ENCODE data around the gene ING5.

ING5 gene

GRCh38 chr2:241689306-241689705 is 12.5 kb upstream of the ING5 start:
- TF ChIP-seq CTCF (IDR thresholded peaks at IDR 0.05; ENCODE audit: insufficient read depth, low read length), result no peak
- peak; percentile 19 for TF ChIP-seq POLR2AphosphoS5 (IDR thresholded peaks at IDR 0.05; ENCODE audit: low read depth)
- no peaks in the 10 kb centered on the region for H3K27me3 ChIP-seq (ENCODE audit: insufficient read depth, poor library complexity, severe bottlenecking)
- no peak overlapping the region for H3K4me3 ChIP-seq (replicated peaks; ENCODE audit: insufficient read depth, low read length)
- no peak overlapping the region for H3K27ac ChIP-seq (replicated peaks)
- no peak for DNase-seq (ENCODE audit: low read depth in 1 of 2, low spot score in 1 of 2)

DNA sequence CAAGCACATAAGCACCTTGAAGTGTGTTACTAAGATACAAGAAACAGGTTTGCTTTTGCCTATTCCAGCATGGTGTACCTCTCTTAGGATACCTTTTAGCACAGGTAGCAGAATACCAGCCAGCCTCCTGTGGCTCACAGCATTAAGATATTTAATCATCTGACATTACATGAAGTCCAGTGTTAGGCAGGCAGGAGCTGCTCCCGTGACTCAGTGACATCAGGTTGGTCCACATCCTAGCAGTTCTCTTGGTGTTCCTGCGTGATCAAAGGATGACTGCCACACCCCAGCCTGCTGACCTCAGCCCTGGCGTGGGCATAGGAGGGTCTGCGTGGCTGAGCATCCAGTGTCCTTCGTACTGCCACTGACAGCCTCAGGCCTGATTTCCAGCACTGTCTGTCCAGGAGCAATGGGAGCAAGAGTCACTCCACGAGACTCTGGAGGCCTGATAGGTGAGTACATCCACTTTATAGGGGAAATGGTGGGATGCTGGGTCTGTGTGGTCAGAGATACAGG is 11.6 kb upstream of the ING5 start:
- no peak for DNase-seq (ENCODE audit: low read depth in 1 of 2, low spot score in 1 of 2)
- no peak overlapping the region for H3K4me3 ChIP-seq (replicated peaks; ENCODE audit: insufficient read depth, low read length)
- no peaks in the 10 kb centered on the region for H3K27me3 ChIP-seq (ENCODE audit: insufficient read depth, poor library complexity, severe bottlenecking)
- no peak for TF ChIP-seq GABPA (IDR thresholded peaks at IDR 0.05; ENCODE audit: low read depth)
- TF ChIP-seq POLR2AphosphoS5 (IDR thresholded peaks at IDR 0.05; ENCODE audit: low read depth), result no peak
- no peak for TF ChIP-seq CTCF (IDR thresholded peaks at IDR 0.05; ENCODE audit: insufficient read depth, low read length)
- TF ChIP-seq SPI1 (IDR thresholded peaks at IDR 0.05; ENCODE audit: borderline replicate concordance, low read depth), result no peak
- H3K27ac ChIP-seq (replicated peaks), result no peak overlapping the region

DNA sequence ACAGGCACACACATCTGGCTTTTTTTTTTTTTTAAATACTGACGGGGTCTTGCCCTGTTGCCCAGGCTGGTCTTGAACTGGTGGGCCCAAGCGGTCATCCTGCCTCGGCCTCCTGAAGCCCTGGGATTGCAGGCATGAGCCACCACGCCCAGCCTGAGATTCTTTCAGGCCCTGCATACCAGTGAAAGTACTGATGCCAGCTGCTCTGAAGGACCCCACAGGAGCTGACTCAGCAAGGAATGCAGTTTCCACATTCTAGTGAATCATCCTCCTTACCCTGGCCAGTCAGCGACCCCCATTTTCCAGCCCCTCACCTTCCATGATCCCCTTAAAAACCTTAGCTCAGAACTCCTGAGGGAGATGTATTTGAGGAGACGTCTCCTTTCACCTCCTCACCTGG is 9.4 kb upstream of the ING5 start:
- H3K4me3 ChIP-seq (replicated peaks; ENCODE audit: insufficient read depth, low read length), result no peak overlapping the region
- TF ChIP-seq SPI1 (IDR thresholded peaks at IDR 0.05; ENCODE audit: borderline replicate concordance, low read depth) (no peak), CTCF (IDR thresholded peaks at IDR 0.05; ENCODE audit: insufficient read depth, low read length) (no peak), POLR2AphosphoS5 (IDR thresholded peaks at IDR 0.05; ENCODE audit: low read depth) (no peak), GABPA (IDR thresholded peaks at IDR 0.05; ENCODE audit: low read depth) (no peak)
- TF ChIP-seq, protein P1, sequence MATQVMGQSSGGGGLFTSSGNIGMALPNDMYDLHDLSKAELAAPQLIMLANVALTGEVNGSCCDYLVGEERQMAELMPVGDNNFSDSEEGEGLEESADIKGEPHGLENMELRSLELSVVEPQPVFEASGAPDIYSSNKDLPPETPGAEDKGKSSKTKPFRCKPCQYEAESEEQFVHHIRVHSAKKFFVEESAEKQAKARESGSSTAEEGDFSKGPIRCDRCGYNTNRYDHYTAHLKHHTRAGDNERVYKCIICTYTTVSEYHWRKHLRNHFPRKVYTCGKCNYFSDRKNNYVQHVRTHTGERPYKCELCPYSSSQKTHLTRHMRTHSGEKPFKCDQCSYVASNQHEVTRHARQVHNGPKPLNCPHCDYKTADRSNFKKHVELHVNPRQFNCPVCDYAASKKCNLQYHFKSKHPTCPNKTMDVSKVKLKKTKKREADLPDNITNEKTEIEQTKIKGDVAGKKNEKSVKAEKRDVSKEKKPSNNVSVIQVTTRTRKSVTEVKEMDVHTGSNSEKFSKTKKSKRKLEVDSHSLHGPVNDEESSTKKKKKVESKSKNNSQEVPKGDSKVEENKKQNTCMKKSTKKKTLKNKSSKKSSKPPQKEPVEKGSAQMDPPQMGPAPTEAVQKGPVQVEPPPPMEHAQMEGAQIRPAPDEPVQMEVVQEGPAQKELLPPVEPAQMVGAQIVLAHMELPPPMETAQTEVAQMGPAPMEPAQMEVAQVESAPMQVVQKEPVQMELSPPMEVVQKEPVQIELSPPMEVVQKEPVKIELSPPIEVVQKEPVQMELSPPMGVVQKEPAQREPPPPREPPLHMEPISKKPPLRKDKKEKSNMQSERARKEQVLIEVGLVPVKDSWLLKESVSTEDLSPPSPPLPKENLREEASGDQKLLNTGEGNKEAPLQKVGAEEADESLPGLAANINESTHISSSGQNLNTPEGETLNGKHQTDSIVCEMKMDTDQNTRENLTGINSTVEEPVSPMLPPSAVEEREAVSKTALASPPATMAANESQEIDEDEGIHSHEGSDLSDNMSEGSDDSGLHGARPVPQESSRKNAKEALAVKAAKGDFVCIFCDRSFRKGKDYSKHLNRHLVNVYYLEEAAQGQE (IDR thresholded peaks at IDR 0.05; ENCODE audit: insufficient replicate concordance, low read depth), result no peak
- no peak overlapping the region for H3K27ac ChIP-seq (replicated peaks)

GRCh38 chr2:241695651-241696050 is 6.2 kb upstream of the ING5 start:
- Histone ChIP-seq H3K27me3 (ENCODE audit: insufficient read depth, poor library complexity, severe bottlenecking) (no peaks in the 10 kb centered on the region), H3K27ac (replicated peaks) (no peak overlapping the region), H3K4me3 (replicated peaks; ENCODE audit: insufficient read depth, low read length) (no peak overlapping the region)
- DNase-seq (ENCODE audit: low read depth in 1 of 2, low spot score in 1 of 2), result no peak
- no peak for TF ChIP-seq SPI1 (IDR thresholded peaks at IDR 0.05; ENCODE audit: borderline replicate concordance, low read depth)
- TF ChIP-seq, protein P1 (IDR thresholded peaks at IDR 0.05; ENCODE audit: insufficient replicate concordance, low read depth), result no peak
- TF ChIP-seq CTCF (IDR thresholded peaks at IDR 0.05; ENCODE audit: insufficient read depth, low read length), result no peak
- no peak for TF ChIP-seq POLR2AphosphoS5 (IDR thresholded peaks at IDR 0.05; ENCODE audit: low read depth)
- TF ChIP-seq GABPA (IDR thresholded peaks at IDR 0.05; ENCODE audit: low read depth), result no peak

More for the DNA sequence above, 9.4 kb upstream of the ING5 start:
- H3K27me3 ChIP-seq (ENCODE audit: insufficient read depth, poor library complexity, severe bottlenecking), result no peaks in the 10 kb centered on the region
- no peak for DNase-seq (ENCODE audit: low read depth in 1 of 2, low spot score in 1 of 2)

All from HL-60 (cell line).